CD4-positive, alpha-beta T cell treated with Interferon gamma for 1 hour (primary cell): ENCODE measurements around the gene TACC3.

Experiments
- DNase-seq: peaks from one replicate; pipeline ENCODE4 v3.0.0-alpha.2; 2020

Gene TACC3

DNA sequence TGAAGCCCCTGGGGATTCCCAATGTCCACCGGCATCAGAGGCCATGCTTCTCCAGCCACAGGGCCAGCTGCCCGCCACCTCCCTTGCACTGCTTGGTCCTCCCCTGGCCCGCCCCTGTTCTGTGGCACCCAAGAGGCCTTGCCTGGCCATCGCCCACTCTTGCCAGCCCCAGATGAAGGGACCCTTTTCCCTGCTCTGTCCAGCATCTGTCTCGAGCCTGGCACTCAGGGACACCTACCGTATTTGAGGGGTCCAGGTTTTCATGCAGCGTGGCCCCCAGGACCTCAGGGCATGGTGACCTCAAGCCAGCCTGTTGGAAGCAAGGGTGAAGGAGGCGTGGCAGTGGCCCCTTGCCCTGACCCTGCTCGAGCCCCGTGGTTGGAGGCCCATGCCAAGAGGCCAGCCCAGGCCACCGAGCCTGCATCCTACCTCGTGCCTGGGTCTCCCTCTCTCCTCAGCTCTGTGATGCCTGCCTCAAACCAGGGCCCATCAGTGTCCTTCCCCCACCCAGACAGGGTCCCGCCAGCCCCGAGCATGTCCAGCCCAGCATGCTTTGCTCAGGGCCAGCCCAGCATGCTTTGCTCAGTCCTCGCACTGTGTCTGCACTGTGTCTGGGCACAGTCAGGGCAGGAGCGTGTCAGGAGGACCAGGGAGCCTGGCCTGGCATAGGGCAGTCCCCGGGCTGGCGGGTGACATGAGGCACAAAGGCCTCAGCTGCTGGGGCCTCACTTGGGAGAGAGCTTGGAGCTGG is 57.5 kb downstream of the TACC3 start:
- DNase-seq, result no peak

DNA sequence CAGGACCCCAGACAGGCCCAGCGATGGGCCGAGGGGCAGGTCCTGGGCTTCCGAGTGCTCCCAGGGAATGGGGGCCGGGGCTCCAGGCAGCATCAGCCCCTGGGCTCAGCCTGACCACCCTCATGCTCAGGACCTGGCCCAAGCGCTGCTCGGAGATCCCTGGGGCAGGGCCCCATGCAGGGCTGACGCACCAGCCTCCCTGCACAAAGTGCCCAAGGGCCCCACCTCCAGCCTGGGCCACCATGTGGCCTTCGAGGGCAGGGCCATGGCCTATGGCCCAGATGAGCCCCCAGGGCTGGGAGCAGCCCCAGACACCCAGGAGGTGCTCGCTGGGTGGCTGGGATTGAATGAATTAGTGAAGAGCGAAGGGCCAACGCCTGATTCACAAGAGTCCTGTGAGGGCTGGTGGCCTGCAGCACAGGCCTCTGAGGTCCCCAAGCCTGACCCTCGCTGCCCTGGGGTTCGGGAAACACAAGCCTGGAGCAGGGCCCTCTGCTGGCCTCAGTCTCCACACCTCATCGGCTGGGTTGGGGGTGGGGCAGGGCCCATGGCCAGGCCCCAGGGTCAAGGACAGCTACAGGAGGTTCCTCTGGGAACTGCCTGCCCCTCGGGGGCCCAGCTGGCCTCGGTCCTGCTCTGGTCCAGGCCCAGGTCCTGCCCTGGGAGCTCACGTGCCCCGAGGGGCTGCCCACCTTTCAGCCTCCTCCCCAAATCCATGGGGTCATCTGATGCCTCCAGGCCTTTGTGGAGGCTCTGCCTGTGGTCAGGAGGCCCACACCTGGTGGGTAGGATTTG is 58.5 kb downstream of the TACC3 start:
- no peak for DNase-seq

DNA sequence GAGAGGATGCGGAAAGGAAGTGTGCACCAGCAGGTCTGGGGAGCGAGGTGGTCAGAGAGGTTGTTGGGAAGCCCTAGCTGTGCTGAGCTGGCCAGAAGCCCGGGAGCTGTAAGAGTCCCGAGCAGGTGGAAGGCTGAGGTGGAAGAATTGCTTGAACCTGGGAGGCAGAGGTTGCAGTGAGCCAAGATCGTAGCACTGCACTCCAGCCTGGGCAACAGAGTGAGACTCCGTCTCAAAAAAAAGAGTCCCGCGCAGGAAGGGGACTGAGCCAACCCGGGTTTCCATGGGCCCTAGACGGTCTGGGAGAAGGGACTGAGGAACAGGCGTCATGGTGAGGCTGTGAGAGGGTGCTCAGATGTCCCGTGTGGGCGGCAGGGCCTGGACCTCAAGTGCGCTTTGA is 59.1 kb downstream of the TACC3 start:
- DNase-seq, result no peak

DNA sequence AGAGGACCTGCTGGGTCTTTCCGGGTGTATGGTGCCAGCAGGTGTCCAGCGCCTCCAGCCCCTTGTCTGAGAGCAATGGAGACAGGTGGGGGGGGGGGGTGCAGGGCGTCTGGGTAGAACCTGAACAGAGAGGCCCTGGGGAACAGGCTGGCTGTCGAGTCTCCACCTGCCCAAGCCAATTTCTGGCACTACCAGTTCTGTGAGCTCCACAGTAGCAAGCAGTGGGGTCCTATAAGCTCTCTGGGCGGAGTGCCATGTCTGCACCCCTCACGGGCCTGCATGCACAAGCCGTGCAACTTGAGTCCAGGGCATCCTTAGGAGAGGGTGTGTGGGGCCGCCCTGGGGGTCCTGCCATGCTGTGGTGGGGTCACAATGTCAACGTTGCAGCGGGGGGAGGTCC is 61.7 kb downstream of the TACC3 start:
- no peak for DNase-seq

DNA sequence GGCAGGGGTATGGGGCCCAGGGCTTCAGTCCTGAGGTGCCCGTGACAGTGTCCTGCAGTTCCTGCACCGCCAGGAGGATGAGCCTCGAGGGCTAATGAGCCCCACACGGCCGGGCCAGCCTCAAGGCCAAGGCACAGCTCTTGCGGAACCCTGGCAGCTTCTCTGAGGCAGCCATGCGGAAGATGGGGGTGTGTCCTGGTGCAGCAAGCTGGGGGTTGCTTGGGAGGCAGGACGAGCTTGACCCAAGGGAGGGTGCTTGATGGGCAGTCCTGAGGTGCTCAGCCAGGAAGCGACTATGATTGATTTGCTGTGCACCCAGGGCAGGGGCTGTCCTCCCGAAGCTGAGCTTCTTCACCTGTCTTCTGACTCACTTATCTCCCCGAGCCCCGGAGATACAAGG is 62.6 kb downstream of the TACC3 start:
- no peak for DNase-seq

DNA sequence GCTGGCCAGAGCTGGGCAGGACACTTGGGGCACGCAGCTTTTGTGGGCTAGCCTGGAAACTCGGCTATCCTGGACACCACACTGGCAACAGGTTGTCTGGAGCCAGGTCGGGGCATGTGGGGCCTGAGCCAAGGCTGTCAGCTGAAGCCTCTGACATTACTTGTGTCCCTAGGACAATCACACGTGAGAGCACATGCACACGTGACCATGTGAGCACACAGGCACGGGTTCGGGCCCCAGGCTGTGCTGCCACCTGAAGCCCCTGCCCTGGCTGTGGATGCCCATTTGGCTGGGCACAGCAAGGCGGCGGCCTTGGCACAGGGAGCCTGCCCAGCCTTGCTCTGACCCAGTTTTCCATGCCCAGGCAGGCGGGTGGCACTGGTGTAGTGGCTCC is 63.1 kb downstream of the TACC3 start:
- no peak for DNase-seq

DNA sequence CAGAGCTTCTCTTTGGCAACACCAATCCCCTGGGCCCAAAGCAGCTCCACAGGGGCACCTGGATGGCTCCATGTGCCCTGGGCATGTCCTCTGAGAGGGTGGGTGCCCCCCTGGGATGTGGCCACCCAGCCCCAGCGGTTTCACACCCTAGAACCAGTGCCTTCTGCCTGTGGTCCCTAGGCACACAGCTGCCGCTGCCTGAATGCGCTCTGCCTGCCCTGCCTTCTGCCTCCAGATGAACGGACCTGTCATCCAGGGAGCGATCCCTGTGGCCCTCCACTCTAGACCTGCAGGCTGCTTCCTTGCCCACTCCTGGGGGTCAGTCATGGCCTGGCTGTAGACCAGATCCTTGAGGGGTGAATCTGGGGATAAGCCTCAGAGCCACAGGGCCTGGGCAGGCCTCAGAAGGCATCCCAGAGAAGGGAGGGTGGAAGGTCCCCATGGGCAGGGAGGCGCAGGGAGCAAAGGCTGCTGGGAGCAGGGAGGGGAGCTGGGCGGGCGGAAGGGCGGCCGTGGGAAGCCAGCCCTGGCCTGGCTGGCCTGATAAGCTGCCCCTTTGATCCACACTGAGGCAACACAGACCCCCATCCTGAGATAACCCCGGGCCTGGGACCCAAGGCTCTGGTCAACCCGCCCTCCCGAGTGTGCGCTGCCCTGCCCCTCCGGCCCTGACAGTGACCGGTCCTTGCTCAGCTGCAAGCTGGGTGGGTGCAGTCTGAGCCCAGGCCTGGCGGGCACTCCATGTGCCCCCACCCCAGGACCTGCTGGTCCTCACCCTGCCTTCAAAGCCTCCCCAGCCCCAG is 63.7 kb downstream of the TACC3 start:
- no peak for DNase-seq

DNA sequence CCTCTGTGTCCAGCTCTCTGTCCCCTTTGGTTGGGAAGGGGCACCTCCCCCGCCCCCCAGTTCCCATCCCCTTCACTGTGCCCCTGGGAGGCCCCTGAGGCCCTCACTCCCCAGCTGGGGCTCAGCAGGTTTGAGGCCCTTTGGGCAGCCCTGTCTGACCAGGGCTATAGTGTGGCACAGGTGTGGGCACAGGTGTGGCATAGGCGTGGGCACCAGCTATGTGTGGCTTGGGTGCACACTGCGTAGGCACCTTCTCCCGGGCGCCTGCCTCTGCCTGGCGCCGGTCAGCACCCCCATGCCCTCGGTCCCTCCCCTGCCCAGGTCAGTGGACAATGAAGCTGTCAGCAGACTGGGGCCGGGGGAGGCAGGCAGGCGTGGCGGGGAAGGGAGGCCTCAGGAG is 64.3 kb downstream of the TACC3 start:
- DNase-seq, result no peak

DNA sequence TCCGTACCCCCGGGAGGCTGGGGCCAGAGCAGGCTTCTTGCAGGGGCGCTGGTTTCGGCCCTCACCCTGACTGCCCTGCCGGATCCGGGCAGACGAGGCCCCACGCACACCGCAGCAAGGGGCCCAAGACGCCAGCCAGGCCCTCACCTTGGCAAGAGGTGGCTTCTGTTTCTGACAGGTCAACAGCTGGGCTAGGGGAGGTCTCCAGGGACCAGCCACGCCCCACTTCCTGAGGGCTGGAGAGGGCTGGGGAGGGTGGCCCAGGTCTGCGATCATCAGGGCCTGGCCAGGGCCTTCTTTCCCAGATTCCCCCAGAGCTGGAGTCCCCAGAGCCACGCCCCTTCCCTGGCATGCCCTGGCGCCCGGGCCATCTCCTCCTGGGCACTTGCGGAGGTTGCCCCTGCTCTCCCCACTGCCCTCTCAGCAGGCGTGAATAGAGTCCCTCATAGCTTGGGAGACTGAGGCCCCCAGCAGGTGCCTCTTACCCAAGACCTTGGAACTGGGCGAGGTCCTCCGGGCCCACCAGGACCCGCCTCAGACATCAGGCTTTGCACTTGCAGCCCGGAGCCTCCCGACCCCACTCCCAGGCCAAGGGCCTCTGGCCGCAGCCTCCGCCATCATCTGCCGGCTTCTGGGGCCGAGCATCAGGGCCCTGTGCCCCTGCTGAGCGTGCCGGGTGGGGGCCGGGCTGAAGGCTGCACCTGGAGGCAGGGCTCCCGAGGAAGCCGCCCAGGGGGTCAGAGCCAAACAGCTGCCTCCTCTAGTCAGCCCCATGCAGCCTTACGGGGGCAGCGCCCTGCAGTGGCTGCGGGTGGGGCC is 65.4 kb downstream of the TACC3 start:
- no peak for DNase-seq

DNA sequence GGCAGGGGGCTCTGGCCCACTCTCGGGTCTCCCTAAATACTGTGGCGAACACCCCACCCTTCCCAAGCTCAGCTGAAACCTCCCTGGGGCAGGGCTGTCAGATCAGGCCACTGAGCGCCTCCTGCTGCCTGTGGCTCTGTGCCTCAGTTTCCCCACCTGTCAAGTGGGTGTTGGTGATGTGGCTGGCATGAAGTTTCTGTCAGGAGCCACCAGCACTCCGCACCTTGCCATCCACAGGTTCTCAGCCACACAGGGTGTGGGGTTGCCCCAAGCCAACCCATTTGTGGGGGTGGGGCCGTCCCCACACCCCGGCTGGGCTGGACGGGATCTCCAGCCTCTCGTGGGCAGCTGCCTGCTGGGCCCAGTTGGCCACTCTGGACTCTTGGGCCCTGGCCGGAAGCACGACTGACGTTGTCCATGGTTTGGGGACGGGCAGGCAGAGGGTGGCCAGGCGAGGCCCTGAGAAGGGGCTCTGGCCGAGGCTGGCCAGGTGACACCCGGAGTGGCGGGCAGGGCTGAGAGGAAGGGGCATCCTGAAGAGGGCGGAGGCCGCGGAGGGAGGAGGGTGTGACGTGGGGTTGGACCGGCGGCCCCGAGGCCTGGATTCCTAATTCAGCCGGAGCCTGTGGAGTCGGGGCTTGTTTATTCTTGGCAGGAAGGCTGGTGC is 66.2 kb downstream of the TACC3 start:
- DNase-seq, result no peak

DNA sequence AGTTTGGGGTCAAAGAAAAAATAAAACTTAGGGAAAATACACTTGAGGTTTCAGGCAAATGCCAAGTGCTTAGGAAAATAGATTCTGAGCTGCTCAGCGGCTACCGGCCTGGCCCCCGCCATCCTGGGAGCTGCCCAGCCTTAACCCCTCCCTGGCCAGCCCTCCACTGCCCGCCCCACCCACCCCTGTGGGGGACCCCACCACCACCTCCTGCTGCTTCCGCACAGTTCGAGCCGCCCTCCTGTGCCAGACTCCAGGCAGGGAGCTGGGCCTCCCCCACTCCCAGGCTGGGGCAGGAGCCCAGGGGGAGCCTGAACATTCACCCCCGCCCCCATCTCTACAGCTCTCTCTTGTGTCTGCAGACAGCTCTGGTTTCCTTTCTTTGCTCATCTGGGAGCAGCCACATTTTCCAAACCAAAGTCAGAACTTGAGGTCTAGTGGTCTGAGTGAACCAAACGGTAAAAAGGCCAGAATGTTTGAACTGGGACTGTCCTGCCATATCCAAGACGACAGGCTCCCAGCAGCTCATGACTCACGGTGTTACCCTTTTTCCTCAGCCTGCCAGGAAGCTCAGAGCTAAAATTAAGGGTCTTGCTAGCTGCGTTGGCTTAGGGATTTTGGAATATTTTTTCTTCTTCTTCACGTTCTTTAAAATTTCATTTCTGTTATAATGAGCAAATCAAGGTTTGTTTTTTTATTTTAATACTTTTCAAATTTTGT is 67.1 kb downstream of the TACC3 start:
- DNase-seq, result no peak

DNA sequence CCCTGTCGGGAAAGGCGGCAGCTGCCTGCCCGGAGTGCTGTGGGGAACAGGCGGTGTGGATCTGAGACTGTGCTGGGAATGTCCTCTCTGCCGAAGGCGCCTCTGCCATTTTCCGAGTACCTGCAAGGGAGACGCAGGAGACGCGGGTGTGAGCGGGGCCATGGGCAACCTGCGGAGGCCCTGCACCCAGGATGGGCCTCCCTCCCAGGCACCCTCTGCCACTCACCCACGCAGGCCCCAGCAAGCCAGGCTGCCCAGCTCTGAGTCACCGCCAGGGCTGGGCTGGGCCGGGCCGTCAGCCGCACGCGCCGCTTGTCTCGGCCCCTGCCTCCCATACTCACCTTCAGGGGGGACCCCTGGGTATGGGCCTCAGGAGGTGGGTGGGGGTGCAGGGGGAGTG is 68.2 kb downstream of the TACC3 start:
- DNase-seq, result no peak

DNA sequence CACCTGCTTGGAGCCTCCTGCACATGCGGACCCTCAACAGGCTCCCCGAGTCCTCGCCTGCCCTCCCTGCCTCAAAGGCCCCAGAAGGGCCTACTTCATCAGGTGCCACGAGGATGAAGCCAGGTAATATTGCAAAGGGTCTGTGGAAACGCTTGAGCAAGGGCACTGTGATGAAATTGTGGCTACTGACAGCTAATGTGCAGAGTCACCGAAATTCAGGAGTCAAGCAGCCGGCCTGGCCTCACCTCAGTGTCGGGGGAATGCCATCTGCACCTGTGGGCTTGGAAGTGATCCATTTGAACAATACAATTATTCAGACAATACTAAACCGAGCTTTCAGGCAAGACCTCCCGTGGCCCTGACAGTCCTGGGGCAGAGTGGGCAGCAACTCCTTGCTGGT is 68.7 kb downstream of the TACC3 start:
- no peak for DNase-seq

DNA sequence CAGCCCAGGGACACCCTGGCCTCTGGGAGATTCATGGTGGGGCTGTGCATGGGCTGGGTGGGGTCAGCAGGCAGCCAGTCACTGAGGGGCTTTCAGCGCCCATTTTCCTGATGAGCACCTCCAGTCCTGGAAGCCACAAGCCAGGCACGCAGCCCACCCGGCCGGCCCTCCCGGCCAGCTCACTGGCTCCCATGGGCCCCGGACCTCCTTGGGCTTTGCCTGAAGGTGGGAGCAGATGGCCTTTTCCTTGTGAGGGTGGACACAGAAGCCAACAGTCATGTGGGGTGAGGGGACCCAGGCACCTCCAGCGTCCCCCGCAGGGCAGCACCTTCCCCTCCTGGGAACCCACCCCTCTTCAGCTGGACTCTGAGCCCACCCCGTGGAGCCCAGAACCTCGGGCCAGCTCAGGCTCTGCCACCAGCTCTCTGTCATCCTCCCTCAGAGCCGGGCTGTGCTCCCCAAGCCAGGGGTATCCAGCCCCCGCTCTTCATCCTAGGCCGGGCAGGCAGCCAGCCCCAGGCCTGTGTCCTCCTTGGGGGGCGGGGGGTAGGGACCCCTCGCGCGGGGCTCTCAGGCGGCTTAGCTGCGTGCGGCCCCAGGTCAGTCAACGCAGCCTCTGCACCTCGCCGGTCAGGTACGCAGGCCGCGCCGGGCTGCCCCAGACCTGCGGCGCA is 71.0 kb downstream of the TACC3 start:
- no peak for DNase-seq

DNA sequence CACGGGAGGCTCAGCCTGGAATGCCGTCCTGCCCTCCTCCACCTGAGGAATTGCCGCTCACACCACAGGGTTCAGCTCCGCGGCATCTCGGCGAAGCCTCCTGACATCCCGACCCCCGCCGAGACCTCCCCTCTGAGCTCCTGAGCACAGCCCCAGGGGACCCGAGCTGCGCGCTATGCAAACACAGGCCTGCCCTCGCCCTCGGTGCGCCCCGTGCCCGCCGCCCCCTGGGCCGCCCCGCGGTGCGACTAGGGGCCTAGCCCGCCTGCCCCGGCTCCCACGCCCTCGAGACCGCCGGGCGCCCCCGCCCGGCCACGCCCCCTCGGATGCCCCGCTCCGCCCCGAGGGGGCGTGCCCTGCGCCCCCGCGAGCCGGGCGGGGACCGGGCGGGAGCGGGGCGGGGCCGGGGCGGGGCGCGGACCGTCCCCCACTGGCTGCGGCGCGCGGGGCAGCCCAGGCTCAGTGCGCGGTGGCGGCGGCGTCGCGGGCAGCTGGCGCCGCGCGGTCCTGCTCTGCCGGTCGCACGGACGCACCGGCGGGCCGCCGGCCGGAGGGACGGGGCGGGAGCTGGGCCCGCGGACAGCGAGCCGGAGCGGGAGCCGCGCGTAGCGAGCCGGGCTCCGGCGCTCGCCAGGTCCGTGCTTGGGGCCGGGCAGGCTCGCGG is 71.6 kb downstream of the TACC3 start, which contains the start of gene FGFR3:
FGFR3 (plus strand) TSS at position 462 of the 664 bp plus-strand sequence. CDS start 642 bp downstream, outside the sequence.
- DNase-seq, result no peak

DNA sequence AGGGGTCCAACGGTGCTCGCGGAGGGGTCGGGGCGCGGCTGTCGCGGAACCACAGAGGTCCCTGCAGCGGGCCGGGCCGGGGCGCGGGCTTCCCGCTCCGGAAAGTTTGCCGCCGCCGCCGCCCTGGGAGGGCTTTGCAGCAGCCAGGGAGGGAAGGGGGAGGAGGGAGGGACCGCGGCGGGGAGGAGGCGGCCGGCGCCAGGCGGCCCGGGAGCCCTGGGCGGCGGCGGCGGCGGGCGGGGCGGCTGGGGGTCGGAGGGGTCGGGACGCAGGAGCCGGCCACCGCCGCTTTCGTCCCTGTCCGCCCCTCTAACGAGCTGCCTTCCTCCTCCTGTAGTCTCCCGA is 72.1 kb downstream of the TACC3 start:
- DNase-seq, result peak; percentile 7

DNA sequence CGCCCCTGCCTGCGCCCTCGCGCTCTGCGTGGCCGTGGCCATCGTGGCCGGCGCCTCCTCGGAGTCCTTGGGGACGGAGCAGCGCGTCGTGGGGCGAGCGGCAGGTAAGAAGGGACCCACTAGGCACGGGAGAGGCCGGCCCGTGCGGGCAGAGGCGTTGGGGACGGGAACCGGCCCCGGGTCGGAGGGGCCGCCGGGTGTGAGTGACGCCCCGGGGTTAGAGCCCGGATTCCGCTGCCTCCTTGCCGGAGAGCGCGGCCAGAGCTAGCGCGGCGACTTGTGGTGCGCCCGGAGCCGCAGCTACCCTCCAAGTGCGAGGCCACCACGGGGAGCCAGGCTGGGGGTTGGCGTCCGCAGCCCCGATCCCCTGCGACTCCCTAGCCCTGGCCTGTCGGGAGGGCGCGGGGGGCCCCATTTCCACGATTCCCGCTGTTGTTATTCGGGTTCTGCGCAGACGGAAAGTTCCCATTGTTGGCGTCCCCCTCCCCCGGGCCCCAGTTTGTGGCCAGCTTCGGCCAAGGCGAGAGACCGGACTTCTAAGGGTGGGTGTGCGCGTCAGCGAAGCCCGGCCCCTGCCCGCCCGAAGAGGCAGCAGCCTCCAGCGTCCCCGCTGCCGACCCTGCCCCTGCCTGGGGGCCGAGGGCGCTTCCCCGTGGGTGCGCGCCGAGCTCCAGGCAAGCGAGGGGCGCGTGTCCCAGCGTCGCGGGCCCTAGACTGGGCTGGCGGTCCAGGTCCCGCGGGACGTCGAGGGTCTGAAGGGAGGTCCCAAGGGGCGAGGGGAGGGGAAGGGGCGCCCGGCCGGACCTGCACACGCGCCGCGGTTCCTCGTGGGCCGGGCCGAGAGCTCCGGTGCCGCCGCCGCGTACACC is 72.9 kb downstream of the TACC3 start:
- DNase-seq, result no peak
